Measurements from ENCODE around the gene SIRPB2.

The SIRPB2 gene

GRCh38 chr20:1471242-1471641 is 20.0 kb downstream of the SIRPB2 start:
- no peak for DNase-seq (ENCODE audit: low read depth)

GRCh38 chr20:1469925-1470571 is 21.2 kb downstream of the SIRPB2 start:
- DNase-seq (ENCODE audit: low read depth): no peak

- no peak for DNase-seq (ENCODE audit: low read depth)
Observed at GRCh38 chr20:1469306-1469905, 21.8 kb downstream of the SIRPB2 start.

- DNase-seq (ENCODE audit: low read depth): no peak
Observed at GRCh38 chr20:1468117-1468624, 23.0 kb downstream of the SIRPB2 start.

- DNase-seq (ENCODE audit: low read depth): peak; percentile 14
Observed at GRCh38 chr20:1467355-1468116, 23.7 kb downstream of the SIRPB2 start.

GRCh38 chr20:1467082-1467354 is 24.2 kb downstream of the SIRPB2 start:
- no peak for DNase-seq (ENCODE audit: low read depth)

- DNase-seq (ENCODE audit: low read depth): peak; percentile 93
Observed at GRCh38 chr20:1466211-1467081, 24.8 kb downstream of the SIRPB2 start, which contains the start of gene NSFL1C. Gene NSFL1C (minus strand): TSS chr20:1466849. CDS start chr20:1466824, 25 bp downstream.

- no peak for DNase-seq (ENCODE audit: low read depth)
Observed at GRCh38 chr20:1465470-1466210, 25.6 kb downstream of the SIRPB2 start.

GRCh38 chr20:1463971-1464570 is 27.1 kb downstream of the SIRPB2 start:
- no peak for DNase-seq (ENCODE audit: low read depth)

- DNase-seq (ENCODE audit: low read depth): no peak
Observed at GRCh38 chr20:1462834-1463233, 28.4 kb downstream of the SIRPB2 start.

GRCh38 chr20:1462001-1462400 is 29.2 kb downstream of the SIRPB2 start:
- no peak for DNase-seq (ENCODE audit: low read depth)

- no peak for DNase-seq (ENCODE audit: low read depth)
Observed at GRCh38 chr20:1460275-1460674, 30.9 kb downstream of the SIRPB2 start.

GRCh38 chr20:1457992-1458391 is 33.2 kb downstream of the SIRPB2 start:
- no peak for DNase-seq (ENCODE audit: low read depth)

GRCh38 chr20:1456300-1456699 is 34.9 kb downstream of the SIRPB2 start:
- DNase-seq (ENCODE audit: low read depth): no peak

GRCh38 chr20:1450926-1451491 is 40.2 kb downstream of the SIRPB2 start:
- no peak for DNase-seq (ENCODE audit: low read depth)

GRCh38 chr20:1449370-1449769 is 41.9 kb downstream of the SIRPB2 start:
- no peak for DNase-seq (ENCODE audit: low read depth)

GRCh38 chr20:1448081-1448620 is 43.1 kb downstream of the SIRPB2 start:
- no peak for DNase-seq (ENCODE audit: low read depth)

- no peak for DNase-seq (ENCODE audit: low read depth)
Observed at GRCh38 chr20:1446536-1446935, 44.7 kb downstream of the SIRPB2 start.

GRCh38 chr20:1443085-1443484 is 48.1 kb downstream of the SIRPB2 start:
- DNase-seq (ENCODE audit: low read depth): no peak

GRCh38 chr20:1442304-1442703 is 48.9 kb downstream of the SIRPB2 start:
- DNase-seq (ENCODE audit: low read depth): no peak

All from activated T-cell treated with anti-CD3 and anti-CD28 coated beads for 1 hour (primary cell).